MM.1S (cell line): ENCODE data around the gene RARG.

Experiments used
- DNase-seq: peaks from one replicate; pipeline ENCODE4 v3.0.0-alpha.2; 2015
- H2AFZ ChIP-seq: fragments of 300-600 bp; sonication (generic); 2 replicates; pipeline ENCODE4 v1.6.0; 2016; ENCODE audit warnings: antibody characterized with exemption, low read length
- H3F3A ChIP-seq: fragments of 300-600 bp; sonication (generic); 2 replicates; pipeline ENCODE4 v1.6.1; 2016; ENCODE audit warnings: mild to moderate bottlenecking, antibody characterized with exemption, low read length, moderate library complexity, mixed read lengths; ENCODE audit not compliant: insufficient read depth
- H3K27ac ChIP-seq: fragments of 300-600 bp; sonication (generic); 2 replicates; pipeline ENCODE4 v1.5.1; 2016; ENCODE audit warnings: mild to moderate bottlenecking, low read length
- H3K27me3 ChIP-seq: fragments of 300-600 bp; sonication (generic); replicated peaks from 2 replicates; pipeline ENCODE4 v1.6.0; 2016; ENCODE audit warnings: low read length; ENCODE audit not compliant: insufficient read depth
- H3K36me3 ChIP-seq: fragments of 300-600 bp; sonication (generic); replicated peaks from 2 replicates; pipeline ENCODE4 v1.6.1; 2016; ENCODE audit warnings: mild to moderate bottlenecking, low read length, mixed read lengths; ENCODE audit not compliant: insufficient read depth
- H3K4me1 ChIP-seq: fragments of 300-600 bp; sonication (generic); 2 replicates; pipeline ENCODE4 v1.6.1; 2016; ENCODE audit warnings: low read length, mixed read lengths
- H3K4me2 ChIP-seq: fragments of 300-600 bp; sonication (generic); 2 replicates; pipeline ENCODE4 v1.6.0; 2016; ENCODE audit warnings: low read depth, low read length
- H3K4me3 ChIP-seq: fragments of 300-600 bp; sonication (generic); 2 replicates; pipeline ENCODE4 v1.5.1; 2016; ENCODE audit warnings: low read length, mixed read lengths
- H3K79me2 ChIP-seq: fragments of 300-600 bp; sonication (generic); 2 replicates; pipeline ENCODE4 v1.6.1; 2016; ENCODE audit warnings: mixed run types, low read length, mixed read lengths
- H3K9ac ChIP-seq: fragments of 300-600 bp; sonication (generic); 2 replicates; pipeline ENCODE4 v1.6.1; 2016; ENCODE audit warnings: low read length, mixed read lengths
- H3K9me2 ChIP-seq: fragments of 300-600 bp; sonication (generic); replicated peaks from 2 replicates; pipeline ENCODE4 v1.6.1; 2016; ENCODE audit warnings: mild to moderate bottlenecking, low read length, mixed read lengths; ENCODE audit not compliant: insufficient read depth
- H3K9me3 ChIP-seq: fragments of 300-600 bp; sonication (generic); replicated peaks from 2 replicates; pipeline ENCODE4 v1.6.1; 2016; ENCODE audit warnings: mild to moderate bottlenecking, low read length, mixed read lengths; ENCODE audit not compliant: insufficient read depth
- H4K20me1 ChIP-seq: fragments of 300-600 bp; sonication (generic); 2 replicates; pipeline ENCODE4 v1.6.1; 2016; ENCODE audit warnings: mild to moderate bottlenecking, low read length, moderate library complexity, mixed read lengths; ENCODE audit not compliant: insufficient read depth
- CTCF ChIP-seq: fragments of 300-600 bp; sonication (generic); IDR thresholded peaks from 2 replicates; pipeline ENCODE4 v1.5.1; 2016; ENCODE audit warnings: antibody characterized with exemption, low read length, mixed read lengths
- EZH2 ChIP-seq: fragments of 300-600 bp; sonication (generic); optimal IDR thresholded peaks from 2 replicates; pipeline ENCODE3; 2017; ENCODE audit warnings: low read depth, mild to moderate bottlenecking, antibody characterized with exemption, low read length, mixed read lengths
- EZH2phosphoT487 ChIP-seq: fragments of 300-600 bp; sonication (generic); IDR thresholded peaks from 2 replicates; pipeline ENCODE4 v1.6.1; 2018; ENCODE audit warnings: antibody characterized with exemption, low read length

RARG gene

GRCh38 chr12:53268630-53269562, 36.9 kb upstream of the RARG start:
- peak overlapping the region; percentile 43; the same call in 1 of the 2 replicates for H3K27ac ChIP-seq
- H2AFZ ChIP-seq = peak overlapping the region; percentile 62
- TF ChIP-seq EZH2phosphoT487 = no peak
- no peak for TF ChIP-seq CTCF
- TF ChIP-seq EZH2 = no peak

GRCh38 chr12:53267999-53268629, 36.1 kb upstream of the RARG start, which contains the start of gene ESPL1:
ESPL1 (plus strand) TSS chr12:53268299; CDS start chr12:53268767, 468 bp downstream.
- Histone ChIP-seq H3K27ac (peak within 1 kb of the TSS; percentile 43; the same call in 1 of the 2 replicates), H3K9ac (peak within 1 kb of the TSS; percentile 68)

More at GRCh38 chr12:53268630-53269562, 36.9 kb upstream of the RARG start:
- no peak for DNase-seq
- Histone ChIP-seq H3F3A (peaks cover 6% of the 10 kb centered on the region; the same call in 1 of the 2 replicates), H3K36me3 (no peaks in the 10 kb centered on the region), H3K4me2 (peak overlapping the region; percentile 96), H3K9ac (peak overlapping the region; percentile 68), H3K9me2 (no peaks in the 10 kb centered on the region), H3K27me3 (no peaks in the 10 kb centered on the region), H3K4me1 (peaks cover 6% of the 10 kb centered on the region), H3K79me2 (peaks cover 36% of the 10 kb centered on the region), H4K20me1 (no peaks in the 10 kb centered on the region), H3K4me3 (peak overlapping the region; percentile 80), H3K9me3 (no peaks in the 10 kb centered on the region)

More at GRCh38 chr12:53267999-53268629, 36.1 kb upstream of the RARG start, which contains the start of gene ESPL1:
- no peaks in the 10 kb centered on the region for H3K9me3 ChIP-seq
- peak within 1 kb of the TSS; percentile 62 for H2AFZ ChIP-seq
- H3K4me1 ChIP-seq = peaks cover 6% of the 10 kb centered on the region
- H3K27me3 ChIP-seq = no peaks in the 10 kb centered on the region
- peak within 1 kb of the TSS; percentile 80 for H3K4me3 ChIP-seq
- H3K9me2 ChIP-seq = no peaks in the 10 kb centered on the region
- no peaks in the 10 kb centered on the region for H3K36me3 ChIP-seq
- DNase-seq = peak; percentile 86
- peaks cover 6% of the 10 kb centered on the region; the same call in 1 of the 2 replicates for H3F3A ChIP-seq
- TF ChIP-seq EZH2phosphoT487 (no peak), CTCF (peak; percentile 42)
- peaks cover 36% of the 10 kb centered on the region for H3K79me2 ChIP-seq
- no peaks in the 10 kb centered on the region for H4K20me1 ChIP-seq
- H3K4me2 ChIP-seq = peak within 1 kb of the TSS; percentile 96
